Measurements from ENCODE around the gene SMIM10L1. TPM values are rescaled to one million over a fixed set of nuclear protein-coding genes. Genes with fewer than 3 reads are reported as not detected.

SMIM10L1 gene
- total and polyA plus RNA-seq, 2 of the 8 experiments (the other 6 are each of a cell fraction or from before 2014, with no cell fraction given), result 3.7 to 14.2 TPM

DNA sequence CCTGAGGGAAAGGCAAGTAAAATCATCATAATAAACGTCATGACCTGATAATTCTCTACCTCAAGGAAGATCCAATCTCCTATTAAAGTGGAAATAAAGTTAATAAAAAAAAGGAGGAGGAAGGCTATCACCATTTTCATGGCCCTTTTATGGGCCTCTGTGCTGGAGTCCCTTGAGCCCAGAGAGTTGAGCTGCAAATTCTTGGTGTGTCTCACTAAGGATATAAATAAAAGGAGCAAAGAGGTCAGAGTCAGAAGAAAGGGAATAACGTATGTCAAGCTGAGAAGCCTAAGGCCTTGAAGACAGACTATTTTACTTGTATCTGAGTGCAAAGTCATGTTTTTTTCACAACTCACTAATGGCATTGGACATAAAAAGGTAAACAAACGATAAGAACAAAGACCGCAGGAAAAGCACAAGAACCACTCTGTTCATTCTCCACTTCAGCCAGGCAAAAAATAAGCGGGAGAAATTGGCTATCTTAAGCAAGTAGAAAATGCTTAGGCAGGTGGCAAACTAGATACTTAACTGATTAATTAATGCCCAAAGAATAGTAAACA is 12.0 kb upstream of the SMIM10L1 start:
- H3K4ac ChIP-seq (replicated peaks; ENCODE audit: insufficient read length, low read depth, low read length), result no peak overlapping the region
- H3K18ac ChIP-seq (ENCODE audit: extremely low read depth, low read length), result no peak overlapping the region
- no peak overlapping the region for H4K91ac ChIP-seq (replicated peaks; ENCODE audit: insufficient read length, low read length)
- ChIA-PET CTCF (ENCODE audit: partially characterized antibody) (no interaction called here), POLR2A (ENCODE audit: partially characterized antibody) (interaction anchor here (4.7 kb wide), 1 partner anchor 11 kb away, joined by 53 read pairs; the partner anchor contains the start of gene SMIM10L1)
- no peaks in the 10 kb centered on the region for H3K23me2 ChIP-seq (ENCODE audit: low read depth, low read length)
- no peak overlapping the region for H2AK5ac ChIP-seq (ENCODE audit: low read depth, low read length)
- H4K5ac ChIP-seq (ENCODE audit: insufficient read length, low read depth, low read length), result no peak overlapping the region
- H3K14ac ChIP-seq (ENCODE audit: insufficient read length), result no peak overlapping the region
- H2BK12ac ChIP-seq (ENCODE audit: low read depth, low read length), result no peak overlapping the region
- peaks cover 0 to 4% of the 10 kb centered on the region in 2 experiments for H4K20me1 ChIP-seq (replicated peaks in 1 of 2; ENCODE audit: control insufficient read depth in 1 of 2, insufficient read depth in 2 of 2, low read length in 2 of 2)
- H2BK120ac ChIP-seq (replicated peaks; ENCODE audit: low read depth, low read length), result no peak overlapping the region
- WGBS, 2 experiments (ENCODE audit: extremely low coverage in 1 of 2, insufficient coverage in 1 of 2, insufficient read length in 1 of 2, insufficient replicate concordance in 2 of 2, low coverage in 1 of 2, low lambda C conversion rate in 2 of 2, missing lambda C conversion rate in 1 of 2), result 59% methylated on average over 5 of the region's 5 CpGs; no CpG with 5 or more reads in 1 of the 2 experiments
- no peaks in the 10 kb centered on the region for H3K4me1 ChIP-seq (replicated peaks in 1 of 4; ENCODE audit: control insufficient read depth in 3 of 4, insufficient read depth in 4 of 4, low read length in 3 of 4)
- H4K8ac ChIP-seq (ENCODE audit: extremely low read depth, insufficient read depth, low read length), result no peak overlapping the region
- H3K23ac ChIP-seq (ENCODE audit: insufficient read length), result no peak overlapping the region
- H3K56ac ChIP-seq (replicated peaks; ENCODE audit: insufficient read length, low read depth, low read length), result no peak overlapping the region
- no peak for FAIRE-seq
- H2BK5ac ChIP-seq (ENCODE audit: low read depth, low read length), result no peak overlapping the region
- H3K27ac ChIP-seq (ENCODE audit: low read depth, low read length), result no peak overlapping the region
- H3K79me1 ChIP-seq (ENCODE audit: low read depth, low read length), result peaks cover 2% of the 10 kb centered on the region; the same call in 1 of the 2 replicates
- no peak overlapping the region for H3K4me2 ChIP-seq (ENCODE audit: insufficient read depth in 1 of 2, low read depth in 2 of 2, low read length in 2 of 2)
- TF ChIP-seq FOSL1 (IDR thresholded peaks at IDR 0.05; ENCODE audit: insufficient read depth, low read depth, low read length) (no peak), HDAC2 (IDR thresholded peaks at IDR 0.05; ENCODE audit: borderline replicate concordance in 1 of 2, low read depth in 2 of 2, low read length in 2 of 2) (no peak), NRF1 (IDR thresholded peaks at IDR 0.05; ENCODE audit: low read depth, low read length) (no peak), SIN3A (conservative IDR thresholded peaks at IDR 0.05 in 1 of 2, IDR thresholded peaks at IDR 0.05 in 1 of 2; ENCODE audit: low read depth in 1 of 2, low read length in 2 of 2) (no peak), SUZ12 (IDR thresholded peaks at IDR 0.05; ENCODE audit: low read length) (no peak), TAF1 (IDR thresholded peaks at IDR 0.05; ENCODE audit: low read depth, low read length) (no peak)
- no peak overlapping the region for H2BK20ac ChIP-seq (ENCODE audit: low read length)
- no peak overlapping the region for H2BK15ac ChIP-seq (ENCODE audit: low read length)
- DNase-seq (ENCODE audit: low read depth in 1 of 2, low spot score in 2 of 2), result no peak
- no peaks in the 10 kb centered on the region for H3K9me3 ChIP-seq (ENCODE audit: insufficient read depth in 2 of 2, low read depth in 1 of 2, low read length in 1 of 2)
- H3K79me2 ChIP-seq (ENCODE audit: control insufficient read depth in 1 of 2, insufficient read depth in 2 of 2, low read length in 2 of 2), result peaks cover 12 to 96% of the 10 kb centered on the region in 2 experiments; a peak in 3 of 4 replicates
- H3K9ac ChIP-seq (replicated peaks in 1 of 4; ENCODE audit: extremely low read depth in 1 of 4, low read depth in 3 of 4, low read length in 3 of 4), result no peak overlapping the region
- no peaks in the 10 kb centered on the region for H3K27me3 ChIP-seq (replicated peaks in 1 of 4; ENCODE audit: control insufficient read depth in 3 of 4, extremely low read depth in 1 of 4, insufficient read depth in 3 of 4, low read length in 3 of 4)
- H3K4me3 ChIP-seq (ENCODE audit: extremely low read depth in 1 of 4, insufficient read depth in 2 of 4, low read depth in 3 of 4, low read length in 4 of 4), result no peak overlapping the region
- H3K36me3 ChIP-seq (ENCODE audit: control insufficient read depth in 2 of 4, insufficient read depth in 4 of 4, low read length in 3 of 4), result peaks cover 0 to 7% (median 2%) of the 10 kb centered on the region in 4 experiments; a peak in 2 of 8 replicates
- H2AFZ ChIP-seq (ENCODE audit: low read length), result no peak overlapping the region
